Testis (tissue), 2 donors: ENCODE results near the gene LHCGR.

Experiments
- POLR2A ChIP-seq: fragments of 450-650 bp; IDR thresholded peaks from one replicate; pipeline ENCODE4 v1.6.1; 2017; ENCODE audit warnings: antibody characterized with exemption, mild to moderate bottlenecking, moderate library complexity
- TF ChIP-seq, protein P1 (sequence below), 3 experiments: fragments of 450-650 bp in 2 of 3; fragments of 200-600 bp in 1 of 3; sonication (generic) in 1 of 3; IDR thresholded peaks; one replicate each; pipeline ENCODE4 v1.5.1; 2016 to 2019; ENCODE audit warnings: antibody characterized with exemption in 3 of 3, mild to moderate bottlenecking in 2 of 3, moderate library complexity in 1 of 3

DNA sequence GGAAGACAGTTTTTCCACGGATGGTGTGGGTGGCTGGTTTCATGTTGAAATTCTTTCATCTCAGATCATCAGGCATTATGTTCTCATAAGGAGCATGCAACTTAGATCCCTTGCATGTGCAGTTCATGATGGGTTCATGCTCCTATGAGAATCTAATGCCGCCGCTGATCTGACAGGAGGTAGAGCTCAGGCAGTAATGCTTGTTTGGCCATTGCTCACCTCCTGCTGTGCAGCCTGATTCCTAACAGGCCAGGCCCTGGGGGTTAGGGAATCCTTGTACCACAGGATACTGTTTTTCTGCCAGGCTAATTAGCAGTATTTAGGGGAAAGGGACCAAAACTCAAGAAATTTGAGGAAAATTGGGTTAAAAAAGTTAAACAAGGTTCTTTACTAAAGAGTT lies 5.3 kb upstream of the LHCGR start:
- TF ChIP-seq, protein P1, sequence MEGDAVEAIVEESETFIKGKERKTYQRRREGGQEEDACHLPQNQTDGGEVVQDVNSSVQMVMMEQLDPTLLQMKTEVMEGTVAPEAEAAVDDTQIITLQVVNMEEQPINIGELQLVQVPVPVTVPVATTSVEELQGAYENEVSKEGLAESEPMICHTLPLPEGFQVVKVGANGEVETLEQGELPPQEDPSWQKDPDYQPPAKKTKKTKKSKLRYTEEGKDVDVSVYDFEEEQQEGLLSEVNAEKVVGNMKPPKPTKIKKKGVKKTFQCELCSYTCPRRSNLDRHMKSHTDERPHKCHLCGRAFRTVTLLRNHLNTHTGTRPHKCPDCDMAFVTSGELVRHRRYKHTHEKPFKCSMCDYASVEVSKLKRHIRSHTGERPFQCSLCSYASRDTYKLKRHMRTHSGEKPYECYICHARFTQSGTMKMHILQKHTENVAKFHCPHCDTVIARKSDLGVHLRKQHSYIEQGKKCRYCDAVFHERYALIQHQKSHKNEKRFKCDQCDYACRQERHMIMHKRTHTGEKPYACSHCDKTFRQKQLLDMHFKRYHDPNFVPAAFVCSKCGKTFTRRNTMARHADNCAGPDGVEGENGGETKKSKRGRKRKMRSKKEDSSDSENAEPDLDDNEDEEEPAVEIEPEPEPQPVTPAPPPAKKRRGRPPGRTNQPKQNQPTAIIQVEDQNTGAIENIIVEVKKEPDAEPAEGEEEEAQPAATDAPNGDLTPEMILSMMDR (IDR thresholded peaks at IDR 0.05): no peak
- TF ChIP-seq POLR2A: no peak
